Large intestine (tissue), 3 donors: ENCODE results near the gene NUP205. TPM values are rescaled to one million over a fixed set of nuclear protein-coding genes. Genes with fewer than 3 reads are reported as not detected.

Source experiments
- DNase-seq, 2 donors: peaks; one replicate each; pipeline versions ENCODE4 v3.0.0 to v3.0.0-alpha.2; 2013
- H3K27ac ChIP-seq: one replicate; pipeline ENCODE4 v1.5.1; 2013; ENCODE audit warnings: low read length
- H3K27me3 ChIP-seq: 2 replicates; pipeline ENCODE4 v1.6.1; 2013; ENCODE audit warnings: low read length; ENCODE audit not compliant: control insufficient read depth, insufficient read depth
- H3K36me3 ChIP-seq: 2 replicates; pipeline ENCODE4 v1.6.1; 2013; ENCODE audit warnings: low read length; ENCODE audit not compliant: control insufficient read depth, insufficient read depth
- H3K4me1 ChIP-seq: one replicate; pipeline ENCODE4 v1.6.1; 2013; ENCODE audit warnings: low read length; ENCODE audit not compliant: control insufficient read depth, insufficient read depth
- H3K4me3 ChIP-seq: one replicate; pipeline ENCODE4 v1.5.1; 2013; ENCODE audit warnings: low read length
- H3K9me3 ChIP-seq: one replicate; pipeline ENCODE4 v1.6.1; 2013; ENCODE audit warnings: mild to moderate bottlenecking, low read depth, low read length, moderate library complexity; ENCODE audit not compliant: control insufficient read depth
- WGBS: methylation state at CpG from one replicate; pipeline ENCODE4 v1.1.5; 2013; ENCODE audit warnings: low lambda C conversion rate; ENCODE audit not compliant: insufficient coverage; 5-methylcytosine and 5-hydroxymethylcytosine counted together
- polyA plus RNA-seq: library from polyadenylated mRNA; unstranded; fragments of 120-200 nt; gene quantifications from one replicate; pipeline ENCODE4 v1.2.1, GENCODE V29; 2013

The NUP205 gene
- polyA plus RNA-seq, 1 donor = 41.0 TPM

DNA sequence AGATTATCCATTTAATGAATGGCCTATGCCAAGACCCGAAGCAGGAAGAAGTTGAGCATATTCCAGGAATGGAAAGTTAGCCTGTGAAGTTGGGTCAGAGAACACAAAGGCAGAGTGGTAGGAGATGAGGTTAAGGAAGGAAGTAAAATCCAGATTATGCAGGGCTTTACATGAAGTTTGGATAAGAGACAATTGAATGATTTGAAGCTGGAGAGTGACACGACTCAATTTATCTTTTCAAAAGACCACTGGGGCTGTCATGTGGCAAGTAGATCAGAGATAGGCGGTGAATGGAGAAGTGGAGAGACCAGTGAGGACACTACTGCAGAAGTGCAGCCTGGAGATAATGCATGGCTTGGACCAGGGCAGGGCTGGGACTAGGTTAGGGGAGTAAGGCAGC lies 40.7 kb upstream of the NUP205 start:
- Histone ChIP-seq H3K9me3 (no peaks in the 10 kb centered on the region), H3K4me1 (no peaks in the 10 kb centered on the region), H3K36me3 (no peaks in the 10 kb centered on the region), H3K4me3 (no peak overlapping the region), H3K27me3 (no peaks in the 10 kb centered on the region), H3K27ac (no peak overlapping the region)
- DNase-seq = no peak
- WGBS = no CpG with 5 or more reads among the region's 3 CpGs

- no peaks in the 10 kb centered on the region for H3K36me3 ChIP-seq
- WGBS = no CpG with 5 or more reads among the region's 1 CpG
- no peaks in the 10 kb centered on the region for H3K9me3 ChIP-seq
- H3K27ac ChIP-seq = no peak overlapping the region
- no peaks in the 10 kb centered on the region for H3K4me1 ChIP-seq
- no peaks in the 10 kb centered on the region for H3K27me3 ChIP-seq
- no peak for DNase-seq
- H3K4me3 ChIP-seq = no peak overlapping the region
Observed at GRCh38 chr7:135518748-135519147, 39.0 kb upstream of the NUP205 start.

GRCh38 chr7:135519233-135519688 lies 38.5 kb upstream of the NUP205 start:
- DNase-seq = peak in 1 of 2 donors; percentile 11
- Histone ChIP-seq H3K9me3 (no peaks in the 10 kb centered on the region), H3K4me1 (no peaks in the 10 kb centered on the region), H3K36me3 (no peaks in the 10 kb centered on the region), H3K27me3 (no peaks in the 10 kb centered on the region), H3K4me3 (no peak overlapping the region), H3K27ac (no peak overlapping the region)

- Histone ChIP-seq H3K4me3 (no peak overlapping the region), H3K27me3 (no peaks in the 10 kb centered on the region), H3K4me1 (no peaks in the 10 kb centered on the region), H3K27ac (no peak overlapping the region), H3K9me3 (no peaks in the 10 kb centered on the region), H3K36me3 (no peaks in the 10 kb centered on the region)
- no peak for DNase-seq
- 75% methylated on average over 1 of the region's 4 CpGs for WGBS
Observed at GRCh38 chr7:135519871-135520270, 37.8 kb upstream of the NUP205 start.

DNA sequence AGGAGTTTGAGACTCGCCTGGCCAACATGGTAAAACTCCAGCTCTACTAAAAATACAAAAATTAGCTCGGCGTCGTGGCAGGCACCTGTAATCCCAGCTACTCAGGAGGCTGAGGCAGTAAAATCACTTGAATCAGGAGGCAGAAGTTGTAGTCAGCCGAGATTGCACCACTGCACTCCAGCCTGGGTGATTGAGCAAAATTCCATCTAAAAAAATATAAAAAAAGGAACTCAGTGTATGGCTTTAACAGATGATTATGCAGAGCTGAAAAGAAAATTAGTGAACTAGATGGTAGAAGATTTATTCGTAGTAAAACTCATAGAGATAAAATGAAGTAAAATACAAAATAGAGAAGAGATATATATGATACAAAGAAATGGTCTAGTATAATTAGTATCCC lies 35.2 kb upstream of the NUP205 start:
- 100% methylated on average over 1 of the region's 6 CpGs for WGBS
- H3K27ac ChIP-seq = no peak overlapping the region
- no peaks in the 10 kb centered on the region for H3K27me3 ChIP-seq
- H3K9me3 ChIP-seq = no peaks in the 10 kb centered on the region
- no peaks in the 10 kb centered on the region for H3K4me1 ChIP-seq
- H3K4me3 ChIP-seq = no peak overlapping the region
- DNase-seq = no peak
- no peaks in the 10 kb centered on the region for H3K36me3 ChIP-seq

- no peaks in the 10 kb centered on the region for H3K36me3 ChIP-seq
- WGBS = 80% methylated on average over 1 of the region's 1 CpG
- no peaks in the 10 kb centered on the region for H3K9me3 ChIP-seq
- H3K27ac ChIP-seq = no peak overlapping the region
- no peak overlapping the region for H3K4me3 ChIP-seq
- no peaks in the 10 kb centered on the region for H3K27me3 ChIP-seq
- no peaks in the 10 kb centered on the region for H3K4me1 ChIP-seq
- no peak for DNase-seq
Observed at GRCh38 chr7:135523146-135523545, 34.6 kb upstream of the NUP205 start.

- Histone ChIP-seq H3K36me3 (no peaks in the 10 kb centered on the region), H3K4me1 (no peaks in the 10 kb centered on the region), H3K27me3 (no peaks in the 10 kb centered on the region), H3K27ac (no peak overlapping the region), H3K4me3 (no peak overlapping the region), H3K9me3 (no peaks in the 10 kb centered on the region)
- WGBS = no CpG with 5 or more reads among the region's 4 CpGs
- no peak for DNase-seq
Observed at GRCh38 chr7:135525426-135525825, 32.3 kb upstream of the NUP205 start.

- no peaks in the 10 kb centered on the region for H3K36me3 ChIP-seq
- WGBS = no CpG with 5 or more reads among the region's 3 CpGs
- H3K27me3 ChIP-seq = no peaks in the 10 kb centered on the region
- no peaks in the 10 kb centered on the region for H3K9me3 ChIP-seq
- DNase-seq = no peak
- H3K27ac ChIP-seq = no peak overlapping the region
- H3K4me1 ChIP-seq = no peaks in the 10 kb centered on the region
- H3K4me3 ChIP-seq = no peak overlapping the region
Observed at GRCh38 chr7:135527025-135527424, 30.7 kb upstream of the NUP205 start.

DNA sequence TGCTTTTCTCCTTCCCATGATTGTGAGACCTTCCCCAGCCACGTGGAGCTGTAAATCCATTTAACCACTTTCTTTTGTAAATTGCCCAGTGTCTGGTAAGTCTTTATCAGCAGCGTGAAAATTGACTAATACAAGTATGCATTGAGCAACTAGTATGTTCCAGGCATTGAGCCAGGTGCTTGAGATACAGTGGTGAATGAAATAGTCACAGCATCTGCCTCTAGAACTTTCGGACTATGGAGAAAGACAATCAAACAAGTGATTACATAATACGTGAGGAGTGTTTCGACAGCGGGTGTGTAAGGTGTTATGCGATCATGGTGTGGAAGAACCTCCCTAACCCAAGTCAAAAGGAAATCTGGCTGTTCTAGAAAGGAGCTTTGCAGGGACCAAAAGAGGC lies 21.6 kb upstream of the NUP205 start:
- Histone ChIP-seq H3K27ac (no peak overlapping the region), H3K9me3 (no peaks in the 10 kb centered on the region)
- WGBS = no CpG with 5 or more reads among the region's 7 CpGs

GRCh38 chr7:135537453-135537852 lies 20.3 kb upstream of the NUP205 start:
- no peaks in the 10 kb centered on the region for H3K36me3 ChIP-seq
- no peak overlapping the region for H3K27ac ChIP-seq
- 100% methylated on average over 1 of the region's 1 CpG for WGBS
- H3K4me3 ChIP-seq = no peak overlapping the region
- no peaks in the 10 kb centered on the region for H3K27me3 ChIP-seq
- no peaks in the 10 kb centered on the region for H3K4me1 ChIP-seq
- no peak for DNase-seq
- H3K9me3 ChIP-seq = no peaks in the 10 kb centered on the region

More for the DNA sequence above, 21.6 kb upstream of the NUP205 start:
- H3K36me3 ChIP-seq = no peaks in the 10 kb centered on the region
- no peaks in the 10 kb centered on the region for H3K27me3 ChIP-seq
- H3K4me3 ChIP-seq = no peak overlapping the region
- no peaks in the 10 kb centered on the region for H3K4me1 ChIP-seq
- DNase-seq = no peak

DNA sequence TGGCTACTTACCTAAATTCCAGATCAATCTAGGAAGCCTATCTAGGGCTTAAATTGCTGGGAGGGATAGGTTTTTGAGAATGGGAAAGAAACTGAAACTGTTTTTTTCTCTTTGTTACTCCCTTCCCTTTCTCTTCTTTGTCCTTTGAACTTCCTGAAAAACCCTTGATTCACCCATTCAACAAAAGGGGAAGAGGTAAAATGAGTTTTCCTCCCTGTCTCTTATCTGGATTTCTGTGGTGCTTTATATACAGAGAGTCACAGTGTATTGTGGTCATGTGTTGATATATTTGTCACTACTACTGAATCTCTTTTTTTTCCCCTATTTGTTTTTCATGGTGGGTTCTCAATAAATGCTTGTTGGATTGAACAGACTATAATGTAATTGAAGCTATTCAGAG lies 19.8 kb upstream of the NUP205 start:
- Histone ChIP-seq H3K9me3 (no peaks in the 10 kb centered on the region), H3K27me3 (no peaks in the 10 kb centered on the region), H3K4me3 (no peak overlapping the region), H3K36me3 (no peaks in the 10 kb centered on the region), H3K27ac (no peak overlapping the region), H3K4me1 (no peaks in the 10 kb centered on the region)
- DNase-seq = peak in 1 of 2 donors; percentile 27
